ENCODE results near the gene KIAA1217.

Gene KIAA1217

DNA sequence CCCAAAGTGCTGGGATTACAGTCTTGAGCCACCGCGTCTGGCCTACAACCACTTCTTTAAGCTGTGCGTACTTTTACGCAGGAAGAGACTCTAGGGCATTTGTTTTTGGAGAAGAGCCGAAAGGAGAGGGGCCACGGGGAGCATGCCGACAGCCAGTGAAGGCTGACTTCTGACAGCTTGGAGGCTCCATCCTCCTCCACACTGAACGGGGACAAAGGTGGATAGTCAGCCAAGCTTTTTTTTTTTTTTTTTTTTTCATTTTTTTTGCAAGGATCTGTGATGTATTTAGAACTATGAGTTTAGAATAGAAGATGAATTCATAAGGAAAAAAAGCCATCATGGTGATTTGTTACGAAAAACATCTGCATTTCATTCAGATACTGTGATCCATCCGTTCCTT lies 293.1 kb downstream of the KIAA1217 start:
- no peaks in the 10 kb centered on the region for H3K79me2 ChIP-seq (ENCODE audit: control insufficient read depth, low read length)
- peaks cover 7% of the 10 kb centered on the region for H3K4me1 ChIP-seq (ENCODE audit: control insufficient read depth, low read length)
- H3K4me3 ChIP-seq (ENCODE audit: low read length) = no peak overlapping the region
- no peaks in the 10 kb centered on the region for H3F3A ChIP-seq (ENCODE audit: control insufficient read depth, insufficient read depth)
- no peak overlapping the region for H3K27ac ChIP-seq (ENCODE audit: low read depth, low read length)
- no peaks in the 10 kb centered on the region for H4K20me1 ChIP-seq (ENCODE audit: control insufficient read depth, insufficient read depth, low read depth, low read length)
- no peaks in the 10 kb centered on the region for H3K36me3 ChIP-seq (ENCODE audit: control insufficient read depth, low read length)
- H3K27me3 ChIP-seq (ENCODE audit: control insufficient read depth, low read length) = peaks cover 12% of the 10 kb centered on the region; the same call in 1 of the 2 replicates
- no peak overlapping the region for H3K4me2 ChIP-seq (ENCODE audit: low read length)
- H3K9me2 ChIP-seq (replicated peaks; ENCODE audit: control insufficient read depth, low read length) = no peaks in the 10 kb centered on the region
- H3K9me3 ChIP-seq (ENCODE audit: control insufficient read depth, insufficient read depth, low read length) = no peaks in the 10 kb centered on the region
- TF ChIP-seq, protein P1, sequence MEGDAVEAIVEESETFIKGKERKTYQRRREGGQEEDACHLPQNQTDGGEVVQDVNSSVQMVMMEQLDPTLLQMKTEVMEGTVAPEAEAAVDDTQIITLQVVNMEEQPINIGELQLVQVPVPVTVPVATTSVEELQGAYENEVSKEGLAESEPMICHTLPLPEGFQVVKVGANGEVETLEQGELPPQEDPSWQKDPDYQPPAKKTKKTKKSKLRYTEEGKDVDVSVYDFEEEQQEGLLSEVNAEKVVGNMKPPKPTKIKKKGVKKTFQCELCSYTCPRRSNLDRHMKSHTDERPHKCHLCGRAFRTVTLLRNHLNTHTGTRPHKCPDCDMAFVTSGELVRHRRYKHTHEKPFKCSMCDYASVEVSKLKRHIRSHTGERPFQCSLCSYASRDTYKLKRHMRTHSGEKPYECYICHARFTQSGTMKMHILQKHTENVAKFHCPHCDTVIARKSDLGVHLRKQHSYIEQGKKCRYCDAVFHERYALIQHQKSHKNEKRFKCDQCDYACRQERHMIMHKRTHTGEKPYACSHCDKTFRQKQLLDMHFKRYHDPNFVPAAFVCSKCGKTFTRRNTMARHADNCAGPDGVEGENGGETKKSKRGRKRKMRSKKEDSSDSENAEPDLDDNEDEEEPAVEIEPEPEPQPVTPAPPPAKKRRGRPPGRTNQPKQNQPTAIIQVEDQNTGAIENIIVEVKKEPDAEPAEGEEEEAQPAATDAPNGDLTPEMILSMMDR (IDR thresholded peaks at IDR 0.05; ENCODE audit: low read depth, low read length, poor library complexity, severe bottlenecking) = no peak
- no peak for TF ChIP-seq EZH2phosphoT487 (IDR thresholded peaks at IDR 0.05; ENCODE audit: borderline replicate concordance, low read length)

DNA sequence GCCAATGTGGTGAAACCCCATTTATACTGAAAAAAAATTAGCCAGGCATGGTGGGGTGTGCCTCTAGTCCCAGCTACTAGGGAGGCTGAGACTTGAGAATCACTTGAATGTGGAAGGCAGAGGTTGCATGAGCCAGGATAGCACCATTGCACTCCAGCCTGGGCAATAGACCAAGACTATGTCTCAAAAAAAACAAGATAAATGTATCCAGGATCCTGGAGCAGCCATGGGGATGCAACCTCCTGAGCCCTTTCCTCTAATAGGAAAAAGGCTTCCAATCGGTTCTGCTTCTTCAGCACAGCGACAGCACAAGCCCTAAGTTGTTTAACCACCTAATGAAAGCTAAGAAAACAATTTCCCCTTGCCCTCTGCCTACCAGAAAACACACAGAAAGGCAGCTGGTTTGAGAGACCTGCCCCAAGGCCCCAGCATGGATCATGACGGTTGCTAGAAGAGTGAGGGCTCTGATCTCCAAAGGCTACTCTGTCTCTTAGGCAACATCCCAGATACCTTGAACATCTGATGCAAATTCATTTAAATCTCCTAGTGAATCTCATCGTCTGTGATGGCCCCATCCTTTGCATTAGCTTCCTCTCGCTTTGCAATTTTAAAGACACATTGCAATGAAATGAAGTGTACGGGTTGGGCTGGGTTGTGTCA lies 294.0 kb downstream of the KIAA1217 start:
- no peak overlapping the region for H3K27ac ChIP-seq (ENCODE audit: low read depth, low read length)
- H3K36me3 ChIP-seq (ENCODE audit: control insufficient read depth, low read length) = no peaks in the 10 kb centered on the region
- H4K20me1 ChIP-seq (ENCODE audit: control insufficient read depth, insufficient read depth, low read depth, low read length) = no peaks in the 10 kb centered on the region
- H3K79me2 ChIP-seq (ENCODE audit: control insufficient read depth, low read length) = no peaks in the 10 kb centered on the region
- peaks cover 7% of the 10 kb centered on the region for H3K4me1 ChIP-seq (ENCODE audit: control insufficient read depth, low read length)
- H3K9me2 ChIP-seq (replicated peaks; ENCODE audit: control insufficient read depth, low read length) = no peaks in the 10 kb centered on the region
- H3K4me3 ChIP-seq (ENCODE audit: low read length) = no peak overlapping the region
- no peaks in the 10 kb centered on the region for H3K9me3 ChIP-seq (ENCODE audit: control insufficient read depth, insufficient read depth, low read length)
- peaks cover 12% of the 10 kb centered on the region; the same call in 1 of the 2 replicates for H3K27me3 ChIP-seq (ENCODE audit: control insufficient read depth, low read length)
- TF ChIP-seq, protein P1 (IDR thresholded peaks at IDR 0.05; ENCODE audit: low read depth, low read length, poor library complexity, severe bottlenecking) = no peak
- no peak for TF ChIP-seq EZH2phosphoT487 (IDR thresholded peaks at IDR 0.05; ENCODE audit: borderline replicate concordance, low read length)
- no peaks in the 10 kb centered on the region for H3F3A ChIP-seq (ENCODE audit: control insufficient read depth, insufficient read depth)
- H3K4me2 ChIP-seq (ENCODE audit: low read length) = no peak overlapping the region

DNA sequence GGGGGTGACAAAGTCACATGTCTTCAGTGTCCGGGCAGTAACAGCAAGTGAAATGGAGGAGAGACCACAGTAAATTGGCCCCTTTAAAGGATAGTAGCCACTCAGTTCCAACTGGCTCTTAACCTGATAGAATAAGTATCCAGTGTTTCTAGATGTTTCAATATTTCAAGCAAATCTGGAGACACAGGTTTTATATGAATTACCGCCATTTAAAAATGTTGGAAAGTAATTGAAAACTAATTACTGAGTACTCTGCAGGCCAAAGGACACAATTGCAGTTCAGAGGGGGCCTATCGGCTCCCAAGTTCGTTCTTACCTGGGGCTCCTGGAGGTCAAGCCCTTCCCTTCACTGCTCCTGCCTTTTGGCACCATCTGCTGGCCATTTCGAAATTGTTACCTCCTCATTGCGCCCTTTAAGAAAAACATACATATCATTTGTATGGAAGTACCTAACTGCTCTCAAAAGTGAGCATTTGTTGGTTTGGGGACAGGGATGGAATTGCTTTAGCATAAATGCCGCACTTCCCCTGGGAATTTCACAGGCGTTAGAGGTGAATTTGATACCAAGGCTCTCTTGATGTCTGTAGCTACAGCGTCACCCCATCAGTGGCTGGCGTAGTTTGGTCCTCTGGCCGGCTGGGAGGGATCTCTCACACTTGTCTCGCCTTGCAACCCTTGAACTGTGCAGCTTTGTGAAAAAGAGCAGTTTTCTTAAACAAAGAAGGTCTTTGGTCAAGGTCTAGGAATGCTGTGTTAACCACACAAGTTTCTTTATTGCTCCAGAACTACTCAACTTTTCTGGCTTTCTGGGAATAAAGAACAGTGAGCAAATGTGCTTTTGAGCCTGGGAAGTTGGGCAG lies 294.8 kb downstream of the KIAA1217 start:
- peaks cover 12% of the 10 kb centered on the region; the same call in 1 of the 2 replicates for H3K27me3 ChIP-seq (ENCODE audit: control insufficient read depth, low read length)
- H3K9me3 ChIP-seq (ENCODE audit: control insufficient read depth, insufficient read depth, low read length) = no peaks in the 10 kb centered on the region
- TF ChIP-seq EZH2phosphoT487 (IDR thresholded peaks at IDR 0.05; ENCODE audit: borderline replicate concordance, low read length) = no peak
- TF ChIP-seq, protein P1 (IDR thresholded peaks at IDR 0.05; ENCODE audit: low read depth, low read length, poor library complexity, severe bottlenecking) = peak; percentile 71
- H3K9me2 ChIP-seq (replicated peaks; ENCODE audit: control insufficient read depth, low read length) = no peaks in the 10 kb centered on the region
- H3K4me1 ChIP-seq (ENCODE audit: control insufficient read depth, low read length) = peaks cover 7% of the 10 kb centered on the region
- H3K4me2 ChIP-seq (ENCODE audit: low read length) = no peak overlapping the region
- H4K20me1 ChIP-seq (ENCODE audit: control insufficient read depth, insufficient read depth, low read depth, low read length) = no peaks in the 10 kb centered on the region
- no peak overlapping the region for H3K27ac ChIP-seq (ENCODE audit: low read depth, low read length)
- no peak overlapping the region for H3K4me3 ChIP-seq (ENCODE audit: low read length)
- no peaks in the 10 kb centered on the region for H3K36me3 ChIP-seq (ENCODE audit: control insufficient read depth, low read length)
- no peaks in the 10 kb centered on the region for H3K79me2 ChIP-seq (ENCODE audit: control insufficient read depth, low read length)
- H3F3A ChIP-seq (ENCODE audit: control insufficient read depth, insufficient read depth) = no peaks in the 10 kb centered on the region
